Mucosa of stomach (tissue), 1 donor: ENCODE measurements around the gene KIF5C.

ENCODE experiments used
- H3K27me3 ChIP-seq: one replicate; pipeline ENCODE4 v1.7.0; 2013; ENCODE audit warnings: mild to moderate bottlenecking, low read length; ENCODE audit not compliant: control insufficient read depth, insufficient read depth
- H3K36me3 ChIP-seq: one replicate; pipeline ENCODE4 v1.7.0; 2013; ENCODE audit warnings: low read length; ENCODE audit not compliant: control insufficient read depth, insufficient read depth
- H3K4me1 ChIP-seq: one replicate; pipeline ENCODE4 v1.7.0; 2013; ENCODE audit warnings: mild to moderate bottlenecking, low read length; ENCODE audit not compliant: control insufficient read depth, insufficient read depth
- H3K4me3 ChIP-seq: one replicate; pipeline ENCODE4 v1.7.0; 2013; ENCODE audit warnings: low read length
- H3K9ac ChIP-seq: one replicate; pipeline ENCODE4 v1.7.0; 2013; ENCODE audit warnings: mild to moderate bottlenecking, low read length, moderate library complexity
- H3K9me3 ChIP-seq: one replicate; pipeline ENCODE4 v1.7.0; 2013; ENCODE audit warnings: mild to moderate bottlenecking, low read length, moderate library complexity; ENCODE audit not compliant: control insufficient read depth
- donor health status: Pancreatic carcinoma.

KIF5C gene

GRCh38 chr2:149064856-149065630 lies 190.0 kb downstream of the KIF5C start:
- Histone ChIP-seq H3K9ac (no peak overlapping the region), H3K36me3 (no peaks in the 10 kb centered on the region), H3K4me3 (no peak overlapping the region), H3K4me1 (peaks cover 35% of the 10 kb centered on the region), H3K27me3 (no peaks in the 10 kb centered on the region), H3K9me3 (no peaks in the 10 kb centered on the region)

- Histone ChIP-seq H3K27me3 (no peaks in the 10 kb centered on the region), H3K9ac (no peak overlapping the region), H3K4me1 (peaks cover 58% of the 10 kb centered on the region), H3K9me3 (no peaks in the 10 kb centered on the region), H3K36me3 (no peaks in the 10 kb centered on the region), H3K4me3 (no peak overlapping the region)
Observed at GRCh38 chr2:149068225-149068995, 193.4 kb downstream of the KIF5C start.

- no peak overlapping the region for H3K9ac ChIP-seq
Observed at GRCh38 chr2:149068996-149069888, 194.2 kb downstream of the KIF5C start.

GRCh38 chr2:149070681-149071320 lies 195.8 kb downstream of the KIF5C start:
- H3K9ac ChIP-seq, result no peak overlapping the region
- no peaks in the 10 kb centered on the region for H3K9me3 ChIP-seq
- peaks cover 61% of the 10 kb centered on the region for H3K4me1 ChIP-seq
- H3K4me3 ChIP-seq, result no peak overlapping the region
- H3K27me3 ChIP-seq, result no peaks in the 10 kb centered on the region
- H3K36me3 ChIP-seq, result no peaks in the 10 kb centered on the region

More at GRCh38 chr2:149068996-149069888, 194.2 kb downstream of the KIF5C start:
- Histone ChIP-seq H3K9me3 (no peaks in the 10 kb centered on the region), H3K4me1 (peaks cover 62% of the 10 kb centered on the region), H3K27me3 (no peaks in the 10 kb centered on the region), H3K36me3 (no peaks in the 10 kb centered on the region), H3K4me3 (no peak overlapping the region)

GRCh38 chr2:149075105-149075504 lies 200.1 kb downstream of the KIF5C start:
- Histone ChIP-seq H3K9me3 (no peaks in the 10 kb centered on the region), H3K4me3 (no peak overlapping the region), H3K27me3 (no peaks in the 10 kb centered on the region), H3K9ac (no peak overlapping the region), H3K36me3 (no peaks in the 10 kb centered on the region), H3K4me1 (peaks cover 66% of the 10 kb centered on the region)

GRCh38 chr2:149075853-149076252 lies 200.8 kb downstream of the KIF5C start:
- no peaks in the 10 kb centered on the region for H3K27me3 ChIP-seq
- no peaks in the 10 kb centered on the region for H3K36me3 ChIP-seq
- H3K9me3 ChIP-seq, result no peaks in the 10 kb centered on the region
- H3K9ac ChIP-seq, result no peak overlapping the region
- H3K4me3 ChIP-seq, result no peak overlapping the region
- peaks cover 59% of the 10 kb centered on the region for H3K4me1 ChIP-seq
